Left lung (tissue), 10 donors: Measurements from ENCODE around the gene METTL2B. TPM values are rescaled to one million over a fixed set of nuclear protein-coding genes. Genes with fewer than 3 reads are reported as not detected.
A peak's percentile ranks its signal among the peaks of the same experiment; 100 is the strongest.
"Not testable (repeated sequence)": the region's sequence is repeated elsewhere in the genome, so short reads cannot be mapped to it uniquely, and the experiment has no call there.

Experiments
- ATAC-seq: fragments of 200-7000 bp; cut with Tn5 transposase; one replicate; pipeline ENCODE4 v1.9.1; 2020; ENCODE audit warnings: moderate library complexity
- DNase-seq, 4 donors: peaks; one replicate each; pipeline ENCODE4 v3.0.0-alpha.2; 2013 to 2020
- H3K27ac ChIP-seq, 2 donors: fragments of 200-600 bp; sonication (generic) in 1 of 2; one replicate each; pipeline versions ENCODE4 v1.5.0 to v1.8.0; 2020 to 2021
- H3K27me3 ChIP-seq, 2 donors: fragments of 200-600 bp; sonication (generic) in 1 of 2; one replicate each; pipeline versions ENCODE4 v1.5.0 to v1.8.0; 2020 to 2021
- H3K36me3 ChIP-seq, 2 donors: fragments of 200-600 bp; sonication (generic) in 1 of 2; one replicate each; pipeline versions ENCODE4 v1.5.0 to v1.8.0; 2020 to 2021
- H3K4me1 ChIP-seq, 2 donors: fragments of 200-600 bp; one replicate each; pipeline ENCODE4 v1.8.0; 2021
- H3K4me3 ChIP-seq, 2 donors: fragments of 200-600 bp; sonication (generic) in 1 of 2; one replicate each; pipeline versions ENCODE4 v1.5.0 to v1.8.0; 2020 to 2021; ENCODE audit warnings: mild to moderate bottlenecking in 1 of 2
- H3K9me3 ChIP-seq, 2 donors: fragments of 200-600 bp; sonication (generic) in 1 of 2; one replicate each; pipeline versions ENCODE4 v1.5.0 to v1.8.0; 2020 to 2021
- CTCF ChIP-seq, 2 donors: fragments of 200-600 bp; sonication (generic) in 1 of 2; IDR thresholded peaks; one replicate each; pipeline versions ENCODE4 v1.5.0 to v1.8.0; 2021; ENCODE audit warnings: antibody characterized with exemption in 2 of 2
- intact Hi-C, 2 donors: fragments of 100-400 bp; cut with DNase I; formaldehyde crosslinking; loops; one replicate each; pipeline versions ENCODE4 v1.11.2 to v1.14.2; 2022
- polyA plus RNA-seq, 6 donors: library from polyadenylated mRNA; unstranded; fragments of 120-200 nt; gene quantifications; one replicate each; pipeline ENCODE4 v1.2.1, GENCODE V29; 2013; ENCODE audit not compliant: insufficient read length in 6 of 6
- total RNA-seq, 2 donors: library from RNA; stranded (reverse); fragmentation: NEBNext Ultra II Directional; extraction: Animal tissue kit (Norgen Biotek cat#: 25700); gene quantifications; one replicate each; pipeline ENCODE4 v1.2.1, GENCODE V29; 2021
- donor health status: DM: no; HTN: yes; CAD: no.
- donor health status: DM: no; HTN: no; CAD: no.

The METTL2B gene
- total and polyA plus RNA-seq, 8 donors, result 22.7 to 33.8 (median 29.0) TPM

GRCh38 chr7:128462460-128462859, 14.1 kb upstream of the METTL2B start:
- H3K4me1 ChIP-seq, result peaks cover 3 to 22% of the 10 kb centered on the region in 2 donors
- H3K4me3 ChIP-seq, result no peak overlapping the region
- ATAC-seq, result no peak
- peak in 2 of 4 donors; percentile 81 to 85 for DNase-seq
- H3K27me3 ChIP-seq, result no peaks in the 10 kb centered on the region
- peak overlapping the region in 1 of 2 donors; percentile 58 for H3K27ac ChIP-seq
- intact Hi-C loops, result loop anchor here in 1 of 2 donors (5.0 kb wide), 1 partner anchor 35 kb away; no protein-coding TSS in a partner anchor
- no peaks in the 10 kb centered on the region for H3K9me3 ChIP-seq
- H3K36me3 ChIP-seq, result peaks cover 0 to 4% of the 10 kb centered on the region in 2 donors
- TF ChIP-seq CTCF (IDR thresholded peaks at IDR 0.05), result no peak

- H3K36me3 ChIP-seq, ATAC-seq, H3K9me3 ChIP-seq, H3K4me3 ChIP-seq, H3K27me3 ChIP-seq, H3K27ac ChIP-seq: not testable (repeated sequence)
- H3K4me1 ChIP-seq, result peaks cover 3 to 13% of the 10 kb centered on the region in 2 donors
- peak in 1 of 4 donors; percentile 72 for DNase-seq
- intact Hi-C loops, result loop anchor here in 1 of 2 donors (5.0 kb wide), 1 partner anchor 36 kb away; no protein-coding TSS in a partner anchor
These were observed 13.2 kb upstream of the METTL2B start for GRCh38 chr7:128463345-128463744.

GRCh38 chr7:128463933-128464332, 12.6 kb upstream of the METTL2B start:
- not testable (repeated sequence) for DNase-seq, H3K9me3 ChIP-seq, H3K36me3 ChIP-seq, H3K4me3 ChIP-seq, H3K4me1 ChIP-seq, ATAC-seq, H3K27ac ChIP-seq, H3K27me3 ChIP-seq
- intact Hi-C loops, result loop anchor here in 1 of 2 donors (5.0 kb wide), 1 partner anchor 37 kb away; no protein-coding TSS in a partner anchor

DNA sequence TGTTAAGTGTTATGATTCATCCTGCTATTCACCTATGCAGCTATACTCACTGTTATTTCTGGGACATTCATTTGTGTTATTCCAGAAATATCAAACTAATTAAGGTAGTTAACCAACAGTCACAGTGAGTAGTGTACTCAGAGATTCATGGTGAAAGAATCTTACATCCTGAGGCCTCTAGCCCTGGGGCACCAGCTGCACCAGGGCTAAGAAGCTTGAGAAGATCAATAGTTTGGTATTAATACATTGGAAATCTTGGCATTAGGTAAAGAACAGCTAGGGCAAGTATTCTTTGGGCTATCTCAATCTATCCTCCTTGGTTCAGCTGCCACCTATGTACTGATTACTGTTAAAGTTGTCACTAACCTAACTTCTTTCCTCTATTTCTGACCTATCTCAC, 9.7 kb upstream of the METTL2B start:
- ATAC-seq, H3K4me1 ChIP-seq: not testable (repeated sequence)

DNA sequence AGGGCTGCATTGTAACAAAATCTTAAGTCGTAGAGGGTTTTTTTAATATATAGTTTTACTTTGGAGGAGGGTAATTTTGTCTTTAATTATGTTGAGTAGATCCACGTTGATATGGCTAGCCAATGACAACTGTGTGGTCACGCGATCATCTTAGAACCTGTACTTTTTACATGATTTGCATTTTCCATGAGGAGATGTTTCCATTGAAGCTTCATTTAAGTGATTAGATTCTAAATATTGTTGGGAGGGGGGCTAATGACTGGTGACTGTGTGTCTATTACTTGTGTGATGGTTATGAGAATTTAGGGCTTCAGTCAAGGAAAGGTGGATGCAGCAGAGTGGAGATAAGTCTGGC, 765 bp downstream of the METTL2B start:
- Histone ChIP-seq H3K27ac (peak overlapping the region in 1 of 2 donors; percentile 80), H3K4me3 (peak overlapping the region; percentile 65 to 75), H3K36me3 (peaks cover 0 to 33% of the 10 kb centered on the region in 2 donors), H3K4me1 (peaks cover 6 to 19% of the 10 kb centered on the region in 2 donors)
- intact Hi-C loops, H3K9me3 ChIP-seq, H3K27me3 ChIP-seq, DNase-seq, ATAC-seq: not testable (repeated sequence)

More for the DNA sequence above, 9.7 kb upstream of the METTL2B start:
- DNase-seq, intact Hi-C loops, H3K27me3 ChIP-seq, H3K4me3 ChIP-seq, H3K36me3 ChIP-seq, H3K9me3 ChIP-seq, H3K27ac ChIP-seq: not testable (repeated sequence)

GRCh38 chr7:128479082-128479481, 2.5 kb downstream of the METTL2B start:
- peaks cover 6 to 19% of the 10 kb centered on the region in 2 donors for H3K4me1 ChIP-seq
- H3K9me3 ChIP-seq, ATAC-seq, intact Hi-C loops, H3K4me3 ChIP-seq, DNase-seq, H3K27me3 ChIP-seq, H3K27ac ChIP-seq: not testable (repeated sequence)
- peaks cover 0 to 47% of the 10 kb centered on the region in 2 donors for H3K36me3 ChIP-seq

GRCh38 chr7:128488134-128488533, 11.6 kb downstream of the METTL2B start:
- H3K27me3 ChIP-seq, H3K27ac ChIP-seq, H3K4me1 ChIP-seq, intact Hi-C loops, DNase-seq, H3K4me3 ChIP-seq, ATAC-seq, H3K9me3 ChIP-seq: not testable (repeated sequence)
- peaks cover 0 to 58% of the 10 kb centered on the region in 2 donors for H3K36me3 ChIP-seq

DNA sequence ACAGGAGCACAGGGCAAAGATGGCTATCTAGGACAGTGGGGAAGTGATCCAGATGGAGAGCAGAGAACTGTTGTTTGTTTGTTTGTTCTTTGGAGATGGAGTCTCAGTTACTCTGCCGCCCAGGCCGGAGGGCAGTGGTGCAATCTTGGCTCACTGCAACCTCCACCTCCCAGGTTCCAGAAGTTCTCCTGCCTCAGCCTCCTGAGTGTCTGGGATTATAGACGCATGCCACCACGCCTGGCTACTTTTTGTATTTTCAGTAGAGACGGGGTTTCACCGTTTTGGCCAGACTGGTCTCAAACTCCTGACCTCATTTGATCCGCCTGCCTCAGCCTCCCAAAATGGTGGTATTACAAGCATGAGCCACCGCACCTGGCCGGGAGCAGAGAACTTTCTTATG, 20.9 kb downstream of the METTL2B start:
- Histone ChIP-seq H3K27me3 (no peaks in the 10 kb centered on the region), H3K4me1 (no peaks in the 10 kb centered on the region), H3K27ac (no peak overlapping the region), H3K9me3 (no peaks in the 10 kb centered on the region), H3K36me3 (peaks cover 0 to 87% of the 10 kb centered on the region in 2 donors), H3K4me3 (no peak overlapping the region)
- DNase-seq (no peak), ATAC-seq (no peak)
- no peak for TF ChIP-seq CTCF (IDR thresholded peaks at IDR 0.05)
- intact Hi-C loops, result no loop called here

DNA sequence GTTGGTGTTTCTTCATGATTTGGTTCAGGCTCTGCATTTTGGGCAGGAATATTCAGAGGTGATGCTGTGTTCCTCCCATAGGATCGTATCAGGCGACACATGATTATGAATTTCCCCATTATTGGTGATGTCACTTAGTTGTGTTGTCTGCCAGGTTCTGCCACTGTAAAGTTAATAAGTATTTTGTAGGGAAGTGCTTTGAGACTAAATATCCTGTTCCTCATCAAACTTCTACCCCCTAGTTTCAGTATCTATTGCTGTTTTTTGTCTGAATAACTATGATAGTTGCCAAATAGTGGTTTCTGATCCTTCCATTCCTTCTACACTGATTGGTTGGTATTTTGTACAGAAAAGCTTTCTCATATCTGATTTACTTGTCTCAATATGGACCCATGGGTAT, 28.9 kb downstream of the METTL2B start:
- intact Hi-C loops, H3K27me3 ChIP-seq: not testable (repeated sequence)

DNA sequence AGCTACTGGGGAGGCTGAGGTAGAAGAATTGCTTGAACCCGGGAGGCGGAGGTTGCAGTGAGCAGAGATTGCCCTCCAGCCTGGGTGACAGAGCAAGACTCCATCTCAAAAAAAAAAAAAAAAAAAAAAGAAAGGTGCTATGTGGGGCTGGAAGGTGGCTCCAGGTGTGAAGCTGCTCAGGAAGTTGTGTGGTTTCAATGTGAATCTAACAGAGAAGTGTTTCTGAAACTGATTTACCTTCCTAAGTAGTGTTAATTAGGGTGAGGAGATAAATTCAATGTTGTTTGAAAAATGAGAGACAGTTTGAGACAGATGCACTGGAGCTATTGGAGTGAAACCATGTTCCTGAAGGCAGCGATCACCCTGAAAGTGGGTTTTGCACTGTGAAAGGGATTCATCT, 30.3 kb downstream of the METTL2B start:
- H3K27me3 ChIP-seq, H3K4me3 ChIP-seq, ATAC-seq, DNase-seq, intact Hi-C loops, H3K36me3 ChIP-seq, H3K4me1 ChIP-seq, H3K9me3 ChIP-seq, H3K27ac ChIP-seq: not testable (repeated sequence)

More for the DNA sequence above, 28.9 kb downstream of the METTL2B start:
- H3K9me3 ChIP-seq, H3K27ac ChIP-seq, H3K4me3 ChIP-seq, ATAC-seq, H3K4me1 ChIP-seq, DNase-seq: not testable (repeated sequence)
- H3K36me3 ChIP-seq, result peaks cover 0 to 21% of the 10 kb centered on the region in 2 donors

GRCh38 chr7:128507321-128507993, 30.9 kb downstream of the METTL2B start:
- H3K4me3 ChIP-seq, ATAC-seq, H3K27ac ChIP-seq, H3K27me3 ChIP-seq, H3K4me1 ChIP-seq, H3K9me3 ChIP-seq, intact Hi-C loops, DNase-seq, H3K36me3 ChIP-seq: not testable (repeated sequence)
